ENCODE data around the gene DHX32.

DNA sequence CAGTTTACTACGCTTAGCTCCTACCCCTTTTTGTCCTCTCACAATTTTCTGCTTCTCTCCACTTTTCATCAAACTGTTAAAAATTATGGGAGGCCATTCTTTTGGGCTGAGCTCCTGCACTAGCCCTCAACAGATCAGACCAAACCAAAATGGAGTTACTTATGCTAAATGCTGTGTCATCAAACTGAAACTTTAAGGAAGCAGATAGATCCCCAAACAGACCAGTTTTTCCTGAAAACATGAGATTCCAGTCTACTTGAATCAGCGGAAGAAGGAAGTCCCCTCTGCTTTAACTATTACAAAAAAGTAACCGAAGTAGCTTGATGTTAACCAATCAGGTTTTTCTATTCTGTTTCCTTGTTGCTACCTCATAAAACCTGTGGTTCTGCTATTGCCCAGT lies 35.9 kb upstream of the DHX32 start:
- TF ChIP-seq, protein P1, sequence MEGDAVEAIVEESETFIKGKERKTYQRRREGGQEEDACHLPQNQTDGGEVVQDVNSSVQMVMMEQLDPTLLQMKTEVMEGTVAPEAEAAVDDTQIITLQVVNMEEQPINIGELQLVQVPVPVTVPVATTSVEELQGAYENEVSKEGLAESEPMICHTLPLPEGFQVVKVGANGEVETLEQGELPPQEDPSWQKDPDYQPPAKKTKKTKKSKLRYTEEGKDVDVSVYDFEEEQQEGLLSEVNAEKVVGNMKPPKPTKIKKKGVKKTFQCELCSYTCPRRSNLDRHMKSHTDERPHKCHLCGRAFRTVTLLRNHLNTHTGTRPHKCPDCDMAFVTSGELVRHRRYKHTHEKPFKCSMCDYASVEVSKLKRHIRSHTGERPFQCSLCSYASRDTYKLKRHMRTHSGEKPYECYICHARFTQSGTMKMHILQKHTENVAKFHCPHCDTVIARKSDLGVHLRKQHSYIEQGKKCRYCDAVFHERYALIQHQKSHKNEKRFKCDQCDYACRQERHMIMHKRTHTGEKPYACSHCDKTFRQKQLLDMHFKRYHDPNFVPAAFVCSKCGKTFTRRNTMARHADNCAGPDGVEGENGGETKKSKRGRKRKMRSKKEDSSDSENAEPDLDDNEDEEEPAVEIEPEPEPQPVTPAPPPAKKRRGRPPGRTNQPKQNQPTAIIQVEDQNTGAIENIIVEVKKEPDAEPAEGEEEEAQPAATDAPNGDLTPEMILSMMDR (IDR thresholded peaks at IDR 0.05): no peak
- TF ChIP-seq EZH2 (IDR thresholded peaks at IDR 0.05; ENCODE audit: borderline replicate concordance, insufficient read depth, low read depth, low read length, poor library complexity, severe bottlenecking): no peak
